ENCODE measurements around the gene SH3RF2. TPM values are rescaled to one million over a fixed set of nuclear protein-coding genes. Genes with fewer than 3 reads are reported as not detected.

SH3RF2 gene
- total and polyA plus RNA-seq, 9 of the 15 experiments (the other 6 are each of a cell fraction or from before 2014, with no cell fraction given): 0.05 TPM; not detected in 8

DNA sequence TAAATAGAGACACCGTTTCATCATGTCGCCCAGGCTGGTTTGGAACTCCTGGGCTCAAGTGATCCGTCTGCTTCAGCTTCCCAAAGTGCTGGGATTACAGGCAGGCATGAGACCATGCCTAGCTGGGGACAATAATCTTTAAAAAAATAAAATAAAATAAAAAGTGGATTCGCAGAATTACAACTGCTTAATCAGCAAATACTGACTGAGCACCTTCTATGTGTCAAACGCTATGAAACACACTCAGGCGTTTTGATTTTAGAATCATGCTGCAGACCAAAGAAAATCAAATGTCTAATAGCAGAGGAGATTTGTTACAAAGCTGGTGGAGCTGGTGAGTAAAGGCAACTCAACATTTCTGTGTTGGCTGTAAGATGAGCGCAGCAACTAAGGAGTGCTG is 22.7 kb upstream of the SH3RF2 start:
- Histone ChIP-seq H4K20me1 (replicated peaks; ENCODE audit: control insufficient read depth, insufficient read depth, low read length) (no peaks in the 10 kb centered on the region), H3K79me2 (ENCODE audit: control insufficient read depth, insufficient read depth, low read length) (no peaks in the 10 kb centered on the region), H3K4me1 (replicated peaks in 1 of 2; ENCODE audit: control insufficient read depth in 2 of 2, insufficient read depth in 2 of 2, low read length in 2 of 2) (no peaks in the 10 kb centered on the region), H3K9me3 (replicated peaks; ENCODE audit: control insufficient read depth, insufficient read depth, low read depth, low read length) (no peaks in the 10 kb centered on the region), H3K4me3 (no peak overlapping the region), H3K9ac (ENCODE audit: insufficient read depth in 1 of 2, low read depth in 2 of 2, low read length in 2 of 2) (no peak overlapping the region), H3K27me3 (ENCODE audit: control insufficient read depth in 2 of 2, insufficient read depth in 2 of 2, low read length in 2 of 2) (peaks cover 15 to 20% of the 10 kb centered on the region in 2 experiments; a peak in 4 of 5 replicates), H3K27ac (ENCODE audit: extremely low read depth, low read depth, low read length) (no peak overlapping the region), H3K4me2 (ENCODE audit: insufficient read depth, low read length) (no peak overlapping the region), H2AFZ (ENCODE audit: low read depth, low read length) (no peak overlapping the region), H3K36me3 (ENCODE audit: control insufficient read depth, insufficient read depth, low read length) (no peaks in the 10 kb centered on the region), H3K9me1 (ENCODE audit: control insufficient read depth, insufficient read depth, low read length) (no peaks in the 10 kb centered on the region)
- intact Hi-C loops (cut with micrococcal nuclease) (no loop called here), in situ Hi-C loops (cut with MboI) (no loop called here)
- FAIRE-seq (no peak), DNase-seq (ENCODE audit: extremely low read depth in 1 of 4, low spot score in 3 of 4) (no peak), ATAC-seq (no peak)
- no TSS peak for BruUV-seq (replicated peaks)
- POLR2A ChIA-PET: no interaction called here
- CTCF ChIA-PET (ENCODE audit: low intra/inter-chr PET ratio): no interaction called here
- 0% methylated on average over 7 of the region's 7 CpGs for WGBS (ENCODE audit: insufficient coverage, low coverage, missing lambda C conversion rate)
- no peak for TF ChIP-seq SIN3B (IDR thresholded peaks at IDR 0.05; ENCODE audit: low read depth)
- TF ChIP-seq C11orf30 (IDR thresholded peaks at IDR 0.05; ENCODE audit: low read depth): peak; percentile 65
- no peak for TF ChIP-seq ZNF764 (CRISPR knock-in tag; IDR thresholded peaks at IDR 0.05; ENCODE audit: low read depth)
- peak; percentile 65; the same call in 1 of the 2 replicates for TF ChIP-seq MAFK (IDR thresholded peaks at IDR 0.05; ENCODE audit: low read length)
- peak; percentile 56 for TF ChIP-seq MAFG (tag; conservative IDR thresholded peaks at IDR 0.05)
- TF ChIP-seq MAFF (IDR thresholded peaks at IDR 0.05; ENCODE audit: low read length): peak; percentile 64
- peak; percentile 78 for TF ChIP-seq ZNF316 (IDR thresholded peaks at IDR 0.05)
- TF ChIP-seq PPARD (CRISPR knock-in tag; IDR thresholded peaks at IDR 0.05): no peak

Measured in K562 (cell line).